ENCODE measurements around the gene SPINK6.

SPINK6 gene, protein sequence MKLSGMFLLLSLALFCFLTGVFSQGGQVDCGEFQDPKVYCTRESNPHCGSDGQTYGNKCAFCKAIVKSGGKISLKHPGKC

DNA sequence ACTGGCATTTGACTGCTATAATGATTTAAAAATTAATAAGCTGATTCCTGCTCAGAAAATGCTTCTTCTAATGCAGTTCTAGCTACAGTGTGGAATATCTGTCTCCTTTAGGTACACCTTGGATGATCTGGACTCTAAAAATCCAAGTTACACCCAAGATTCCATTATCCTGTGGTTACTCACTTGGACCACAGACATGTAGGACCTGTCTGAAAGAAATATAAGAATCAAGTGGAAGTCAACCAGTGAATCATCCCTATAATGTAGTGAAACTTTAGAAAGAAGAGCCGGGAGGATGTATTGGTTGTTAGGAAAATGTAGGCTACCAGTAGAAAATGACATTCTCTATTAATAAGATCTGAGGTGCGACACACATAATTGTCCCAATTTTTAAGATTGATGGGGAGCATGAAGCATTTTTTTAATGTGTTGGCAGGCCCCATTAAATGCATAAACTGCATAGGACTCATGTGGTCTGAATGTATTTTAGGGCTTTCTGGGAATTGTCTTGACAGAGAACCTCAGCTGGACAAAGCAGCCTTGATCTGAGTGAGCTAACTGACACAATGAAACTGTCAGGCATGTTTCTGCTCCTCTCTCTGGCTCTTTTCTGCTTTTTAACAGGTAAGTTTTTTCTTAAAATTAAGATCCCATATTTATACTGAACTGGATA, at the start of gene SPINK6:
Gene SPINK6 (plus strand): TSS at position 512 of the 673 bp plus-strand sequence. CDS start 55 bp downstream, at position 567.
- in situ Hi-C loops (cut with HindIII; ENCODE audit: low pct_ligation_motif_present, low sequenced_read_pairs), result no loop called here
- Histone ChIP-seq H3K36me3 (replicated peaks) (no peaks in the 10 kb centered on the region), H3K27ac (no peak within 1 kb of the TSS), H3K27me3 (replicated peaks) (no peaks in the 10 kb centered on the region), H3K4me3 (ENCODE audit: low read depth, low read length) (no peak within 1 kb of the TSS)
- TF ChIP-seq, protein P1, sequence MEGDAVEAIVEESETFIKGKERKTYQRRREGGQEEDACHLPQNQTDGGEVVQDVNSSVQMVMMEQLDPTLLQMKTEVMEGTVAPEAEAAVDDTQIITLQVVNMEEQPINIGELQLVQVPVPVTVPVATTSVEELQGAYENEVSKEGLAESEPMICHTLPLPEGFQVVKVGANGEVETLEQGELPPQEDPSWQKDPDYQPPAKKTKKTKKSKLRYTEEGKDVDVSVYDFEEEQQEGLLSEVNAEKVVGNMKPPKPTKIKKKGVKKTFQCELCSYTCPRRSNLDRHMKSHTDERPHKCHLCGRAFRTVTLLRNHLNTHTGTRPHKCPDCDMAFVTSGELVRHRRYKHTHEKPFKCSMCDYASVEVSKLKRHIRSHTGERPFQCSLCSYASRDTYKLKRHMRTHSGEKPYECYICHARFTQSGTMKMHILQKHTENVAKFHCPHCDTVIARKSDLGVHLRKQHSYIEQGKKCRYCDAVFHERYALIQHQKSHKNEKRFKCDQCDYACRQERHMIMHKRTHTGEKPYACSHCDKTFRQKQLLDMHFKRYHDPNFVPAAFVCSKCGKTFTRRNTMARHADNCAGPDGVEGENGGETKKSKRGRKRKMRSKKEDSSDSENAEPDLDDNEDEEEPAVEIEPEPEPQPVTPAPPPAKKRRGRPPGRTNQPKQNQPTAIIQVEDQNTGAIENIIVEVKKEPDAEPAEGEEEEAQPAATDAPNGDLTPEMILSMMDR (IDR thresholded peaks at IDR 0.05; ENCODE audit: low read depth, low read length, missing control alignments), result no peak
- no peak for DNase-seq

DNA sequence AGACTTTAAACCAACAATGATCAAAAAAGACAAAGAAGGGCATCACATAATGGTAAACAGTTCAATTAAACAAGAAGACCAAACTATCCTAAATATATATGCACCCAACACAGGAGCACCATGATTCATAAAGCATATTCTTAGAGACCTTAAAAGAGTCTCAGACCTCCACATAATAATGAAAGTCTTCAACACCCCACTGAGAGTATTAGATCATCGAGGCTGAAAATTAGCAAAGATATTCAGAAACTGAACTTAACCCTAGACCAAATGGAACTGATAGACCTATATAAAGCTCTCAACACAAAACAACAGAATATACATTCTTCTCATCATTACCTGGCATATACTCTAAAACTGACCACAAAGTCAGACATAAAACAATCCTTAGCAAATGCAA, 46.2 kb upstream of the SPINK6 start:
- Histone ChIP-seq H3K27ac (no peak overlapping the region), H3K36me3 (replicated peaks) (no peaks in the 10 kb centered on the region), H3K4me3 (ENCODE audit: low read depth, low read length) (no peak overlapping the region), H3K27me3 (replicated peaks) (no peaks in the 10 kb centered on the region)
- no peak for DNase-seq
- in situ Hi-C loops (cut with HindIII; ENCODE audit: low pct_ligation_motif_present, low sequenced_read_pairs), result no loop called here
- TF ChIP-seq, protein P1 (IDR thresholded peaks at IDR 0.05; ENCODE audit: low read depth, low read length, missing control alignments), result no peak

DNA sequence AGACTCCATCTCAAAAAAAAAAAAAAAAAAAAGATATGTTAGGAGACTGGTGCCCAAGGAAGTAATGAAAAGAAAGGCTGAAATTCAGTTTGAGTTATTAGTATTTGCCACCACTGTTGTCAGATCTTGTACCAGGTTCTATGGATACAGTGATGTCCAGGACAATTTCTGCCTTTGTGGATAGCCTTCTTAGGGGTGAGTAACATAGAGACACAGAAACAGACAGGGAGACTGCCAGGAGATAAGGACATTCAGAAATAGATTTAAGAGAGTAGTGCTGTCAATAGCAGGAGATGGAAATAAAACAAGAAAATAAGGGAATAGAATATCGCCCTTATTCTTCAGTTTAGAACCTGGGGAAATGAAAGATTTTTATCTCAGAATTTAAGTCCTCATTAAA, 40.8 kb upstream of the SPINK6 start:
- in situ Hi-C loops (cut with HindIII; ENCODE audit: low pct_ligation_motif_present, low sequenced_read_pairs), result no loop called here
- Histone ChIP-seq H3K4me3 (ENCODE audit: low read depth, low read length) (no peak overlapping the region), H3K27me3 (replicated peaks) (no peaks in the 10 kb centered on the region), H3K27ac (no peak overlapping the region), H3K36me3 (replicated peaks) (no peaks in the 10 kb centered on the region)
- no peak for DNase-seq
- TF ChIP-seq, protein P1 (IDR thresholded peaks at IDR 0.05; ENCODE audit: low read depth, low read length, missing control alignments), result no peak

DNA sequence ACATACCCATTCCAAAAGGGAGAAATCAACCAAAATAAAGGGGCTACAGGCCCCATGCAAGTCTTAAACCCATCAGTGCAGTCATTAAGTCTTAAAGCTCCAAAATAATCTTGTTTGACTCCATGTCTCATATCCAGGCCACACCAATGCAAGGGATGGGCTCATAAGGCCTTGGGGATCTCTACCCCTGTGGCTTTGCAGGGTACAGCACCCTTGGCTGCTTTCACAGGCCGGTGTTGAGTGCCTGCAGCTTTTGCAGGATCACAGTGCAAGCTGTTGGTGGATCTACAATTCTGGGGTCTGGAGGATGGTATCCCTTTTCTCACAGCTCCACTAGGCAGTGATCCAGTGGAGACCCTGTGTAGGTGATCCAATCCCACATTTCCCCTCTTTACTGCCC, 39.5 kb upstream of the SPINK6 start:
- no peak for DNase-seq
- no peak overlapping the region for H3K4me3 ChIP-seq (ENCODE audit: low read depth, low read length)
- no peaks in the 10 kb centered on the region for H3K36me3 ChIP-seq (replicated peaks)
- no peaks in the 10 kb centered on the region for H3K27me3 ChIP-seq (replicated peaks)
- no peak overlapping the region for H3K27ac ChIP-seq
- TF ChIP-seq, protein P1 (IDR thresholded peaks at IDR 0.05; ENCODE audit: low read depth, low read length, missing control alignments), result no peak
- in situ Hi-C loops (cut with HindIII; ENCODE audit: low pct_ligation_motif_present, low sequenced_read_pairs), result no loop called here

DNA sequence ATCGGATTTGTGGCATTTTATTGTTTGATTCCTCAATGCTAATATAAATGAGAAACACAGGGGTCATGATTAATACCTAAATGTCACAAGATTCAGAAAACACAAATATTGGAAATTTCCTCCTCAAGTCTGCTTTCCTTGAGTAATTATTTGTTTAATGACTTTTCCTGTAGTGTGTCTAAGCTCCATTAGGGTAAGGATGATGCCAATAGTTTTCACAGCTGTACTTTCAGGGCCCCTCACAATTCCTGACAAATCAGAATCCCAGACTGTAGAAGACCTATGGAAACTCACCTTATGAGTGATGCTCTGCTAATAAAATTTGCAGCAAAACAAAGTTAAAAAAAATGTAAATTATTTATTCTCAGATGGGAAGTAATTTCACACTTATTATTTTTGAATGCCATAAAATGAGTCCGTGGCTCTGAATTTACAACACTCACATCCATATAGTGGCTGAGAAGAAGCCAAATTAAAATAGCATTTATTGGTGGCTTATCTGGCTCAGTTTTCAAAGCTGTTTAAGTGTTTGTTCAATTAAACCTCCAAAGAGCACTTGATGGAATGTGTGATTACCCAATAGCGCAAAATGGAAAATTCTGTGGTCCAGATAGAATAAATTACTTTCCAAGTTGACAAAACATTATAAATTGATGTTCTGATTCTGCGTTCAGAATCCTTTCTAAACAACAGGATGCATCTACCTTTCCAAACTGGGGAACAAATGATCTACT, 36.1 kb upstream of the SPINK6 start:
- H3K36me3 ChIP-seq (replicated peaks), result no peaks in the 10 kb centered on the region
- no peak overlapping the region for H3K4me3 ChIP-seq (ENCODE audit: low read depth, low read length)
- in situ Hi-C loops (cut with HindIII; ENCODE audit: low pct_ligation_motif_present, low sequenced_read_pairs), result no loop called here
- no peaks in the 10 kb centered on the region for H3K27me3 ChIP-seq (replicated peaks)
- no peak overlapping the region for H3K27ac ChIP-seq
- TF ChIP-seq, protein P1 (IDR thresholded peaks at IDR 0.05; ENCODE audit: low read depth, low read length, missing control alignments), result no peak
- DNase-seq, result no peak

All from brain microvascular endothelial cell (primary cell).